Gastrocnemius medialis (tissue), 4 donors: ENCODE data around the gene CAMTA1. TPM values are rescaled to one million over a fixed set of nuclear protein-coding genes. Genes with fewer than 3 reads are reported as not detected.
"Not testable (repeated sequence)": the region's sequence is repeated elsewhere in the genome, so short reads cannot be mapped to it uniquely, and the experiment has no call there.

Source experiments
- ATAC-seq, 2 donors: fragments of 150-250 bp; one replicate each; pipeline ENCODE4 v1.9.1; 2016
- DNase-seq, 2 donors: peaks; one replicate each; pipeline ENCODE4 v3.0.0-alpha.2; 2019
- H3K27ac ChIP-seq, 4 donors: fragments of 200-600 bp; sonication (generic); 1 replicate in 1 of 4; 2 replicates in 3 of 4; pipeline ENCODE4 v1.5.1; 2016 to 2018; ENCODE audit warnings: mild to moderate bottlenecking in 2 of 4, moderate library complexity in 1 of 4
- H3K27me3 ChIP-seq, 3 donors: fragments of 200-600 bp; sonication (generic) in 2 of 3; 1 replicate in 1 of 3; 2 replicates in 2 of 3; pipeline versions ENCODE4 v1.5.1 to v1.6.0; 2016 to 2019; ENCODE audit warnings: mild to moderate bottlenecking in 1 of 3, moderate library complexity in 1 of 3
- H3K36me3 ChIP-seq, 2 donors: fragments of 200-600 bp; sonication (generic) in 1 of 2; one replicate each; pipeline ENCODE4 v1.5.1; 2017 to 2018
- H3K4me1 ChIP-seq, 2 donors: fragments of 200-600 bp; sonication (generic) in 1 of 2; one replicate each; pipeline ENCODE4 v1.5.1; 2016 to 2017; ENCODE audit warnings: mild to moderate bottlenecking in 2 of 2
- H3K4me3 ChIP-seq, 4 donors: fragments of 200-600 bp; sonication (generic) in 3 of 4; 1 replicate in 1 of 4; 2 replicates in 3 of 4; pipeline ENCODE4 v1.5.1; 2016 to 2019; ENCODE audit warnings: mild to moderate bottlenecking in 2 of 4
- H3K9me3 ChIP-seq, 3 donors: fragments of 200-600 bp; sonication (generic) in 2 of 3; 1 replicate in 1 of 3; 2 replicates in 2 of 3; pipeline ENCODE4 v1.5.1; 2016 to 2019
- POLR2A ChIP-seq, 2 donors: fragments of 450-650 bp; IDR thresholded peaks; one replicate each; pipeline ENCODE4 v1.6.1; 2017; ENCODE audit warnings: antibody characterized with exemption in 2 of 2, mild to moderate bottlenecking in 2 of 2, moderate library complexity in 2 of 2
- in situ Hi-C, 4 donors: fragments of 200-750 bp; cut with MboI; loops; one replicate each; pipeline versions ENCODE4 v1.15.0 to v1.8.0; 2017; ENCODE audit warnings: low sequenced_read_pairs in 4 of 4
- intact Hi-C: fragments of 100-400 bp; cut with DNase I; formaldehyde crosslinking; loops from one replicate; pipeline ENCODE4 v1.15.1; 2023; ENCODE audit warnings: low total_unique reads
- total RNA-seq, 4 donors: library from RNA; depleted of rRNA; stranded (reverse); fragments of >200 nt; gene quantifications; one replicate each; pipeline versions ENCODE4 v1.1.0 to v1.2.3, GENCODE V29; 2016
- TF ChIP-seq, protein P1 (sequence below), 5 experiments: fragments of 450-650 bp in 3 of 5; fragments of 200-600 bp in 2 of 5; sonication (generic) in 2 of 5; IDR thresholded peaks in 4 of 5; conservative IDR thresholded peaks in 1 of 5; 1 replicate in 4 of 5; 2 replicates in 1 of 5; pipeline ENCODE4 v1.5.1; 2016 to 2019; ENCODE audit warnings: antibody characterized with exemption in 5 of 5, mild to moderate bottlenecking in 3 of 5, moderate library complexity in 3 of 5

The CAMTA1 gene, protein sequence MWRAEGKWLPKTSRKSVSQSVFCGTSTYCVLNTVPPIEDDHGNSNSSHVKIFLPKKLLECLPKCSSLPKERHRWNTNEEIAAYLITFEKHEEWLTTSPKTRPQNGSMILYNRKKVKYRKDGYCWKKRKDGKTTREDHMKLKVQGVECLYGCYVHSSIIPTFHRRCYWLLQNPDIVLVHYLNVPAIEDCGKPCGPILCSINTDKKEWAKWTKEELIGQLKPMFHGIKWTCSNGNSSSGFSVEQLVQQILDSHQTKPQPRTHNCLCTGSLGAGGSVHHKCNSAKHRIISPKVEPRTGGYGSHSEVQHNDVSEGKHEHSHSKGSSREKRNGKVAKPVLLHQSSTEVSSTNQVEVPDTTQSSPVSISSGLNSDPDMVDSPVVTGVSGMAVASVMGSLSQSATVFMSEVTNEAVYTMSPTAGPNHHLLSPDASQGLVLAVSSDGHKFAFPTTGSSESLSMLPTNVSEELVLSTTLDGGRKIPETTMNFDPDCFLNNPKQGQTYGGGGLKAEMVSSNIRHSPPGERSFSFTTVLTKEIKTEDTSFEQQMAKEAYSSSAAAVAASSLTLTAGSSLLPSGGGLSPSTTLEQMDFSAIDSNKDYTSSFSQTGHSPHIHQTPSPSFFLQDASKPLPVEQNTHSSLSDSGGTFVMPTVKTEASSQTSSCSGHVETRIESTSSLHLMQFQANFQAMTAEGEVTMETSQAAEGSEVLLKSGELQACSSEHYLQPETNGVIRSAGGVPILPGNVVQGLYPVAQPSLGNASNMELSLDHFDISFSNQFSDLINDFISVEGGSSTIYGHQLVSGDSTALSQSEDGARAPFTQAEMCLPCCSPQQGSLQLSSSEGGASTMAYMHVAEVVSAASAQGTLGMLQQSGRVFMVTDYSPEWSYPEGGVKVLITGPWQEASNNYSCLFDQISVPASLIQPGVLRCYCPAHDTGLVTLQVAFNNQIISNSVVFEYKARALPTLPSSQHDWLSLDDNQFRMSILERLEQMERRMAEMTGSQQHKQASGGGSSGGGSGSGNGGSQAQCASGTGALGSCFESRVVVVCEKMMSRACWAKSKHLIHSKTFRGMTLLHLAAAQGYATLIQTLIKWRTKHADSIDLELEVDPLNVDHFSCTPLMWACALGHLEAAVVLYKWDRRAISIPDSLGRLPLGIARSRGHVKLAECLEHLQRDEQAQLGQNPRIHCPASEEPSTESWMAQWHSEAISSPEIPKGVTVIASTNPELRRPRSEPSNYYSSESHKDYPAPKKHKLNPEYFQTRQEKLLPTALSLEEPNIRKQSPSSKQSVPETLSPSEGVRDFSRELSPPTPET (N-terminal part only)
- 100 to 1,000 TPM in 1 of 4 donors, 10 to 100 TPM in 3; 60.5 to 113 (median 70.4) TPM for total RNA-seq

DNA sequence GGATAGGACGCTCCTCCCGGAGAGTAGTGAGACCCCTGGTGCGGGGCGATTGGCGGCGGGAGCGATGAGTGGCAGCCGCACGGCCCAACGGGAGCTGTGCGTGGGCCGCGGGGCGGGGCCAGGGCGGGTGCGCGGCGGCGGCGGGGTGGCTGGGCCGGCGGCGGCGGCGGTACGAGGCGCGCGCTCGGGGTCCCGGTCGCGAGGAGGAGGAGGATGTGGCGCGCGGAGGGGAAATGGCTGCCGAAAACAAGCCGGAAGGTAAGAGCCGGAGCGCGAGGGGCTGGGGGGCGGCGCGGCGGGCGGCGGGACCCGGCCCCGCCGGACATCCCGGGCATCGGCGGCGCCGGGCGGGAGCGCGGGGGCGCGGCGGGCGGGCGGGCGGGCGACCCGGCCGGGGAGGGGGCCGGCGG is at the start of gene CAMTA1:
Gene CAMTA1, plus strand, starts transcription at position 137 of the 410 bp plus-strand sequence. Its CDS starts 77 bp downstream, at position 214.
- no peaks in the 10 kb centered on the region for H3K27me3 ChIP-seq
- no peaks in the 10 kb centered on the region for H3K9me3 ChIP-seq
- TF ChIP-seq, protein P1, sequence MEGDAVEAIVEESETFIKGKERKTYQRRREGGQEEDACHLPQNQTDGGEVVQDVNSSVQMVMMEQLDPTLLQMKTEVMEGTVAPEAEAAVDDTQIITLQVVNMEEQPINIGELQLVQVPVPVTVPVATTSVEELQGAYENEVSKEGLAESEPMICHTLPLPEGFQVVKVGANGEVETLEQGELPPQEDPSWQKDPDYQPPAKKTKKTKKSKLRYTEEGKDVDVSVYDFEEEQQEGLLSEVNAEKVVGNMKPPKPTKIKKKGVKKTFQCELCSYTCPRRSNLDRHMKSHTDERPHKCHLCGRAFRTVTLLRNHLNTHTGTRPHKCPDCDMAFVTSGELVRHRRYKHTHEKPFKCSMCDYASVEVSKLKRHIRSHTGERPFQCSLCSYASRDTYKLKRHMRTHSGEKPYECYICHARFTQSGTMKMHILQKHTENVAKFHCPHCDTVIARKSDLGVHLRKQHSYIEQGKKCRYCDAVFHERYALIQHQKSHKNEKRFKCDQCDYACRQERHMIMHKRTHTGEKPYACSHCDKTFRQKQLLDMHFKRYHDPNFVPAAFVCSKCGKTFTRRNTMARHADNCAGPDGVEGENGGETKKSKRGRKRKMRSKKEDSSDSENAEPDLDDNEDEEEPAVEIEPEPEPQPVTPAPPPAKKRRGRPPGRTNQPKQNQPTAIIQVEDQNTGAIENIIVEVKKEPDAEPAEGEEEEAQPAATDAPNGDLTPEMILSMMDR (IDR thresholded peaks at IDR 0.05 in 4 of 5, conservative IDR thresholded peaks at IDR 0.05 in 1 of 5) = no peak
- TF ChIP-seq POLR2A (IDR thresholded peaks at IDR 0.05) = peak in 1 of 2 donors; percentile 81
- peaks cover 31 to 35% of the 10 kb centered on the region in 2 donors for H3K4me1 ChIP-seq
- intact Hi-C loops (loop anchor here (2.0 kb wide), 1 partner anchor 85 kb away; the partner anchor contains the start of gene DNAJC11), in situ Hi-C loops (no loop called here)
- H3K4me3 ChIP-seq = peak within 1 kb of the TSS; percentile 88 to 97 (median 94)
- ATAC-seq (no peak), DNase-seq (no peak)
- H3K27ac ChIP-seq = peak within 1 kb of the TSS; percentile 98 to 100 (median 98)
- H3K36me3 ChIP-seq = no peaks in the 10 kb centered on the region

DNA sequence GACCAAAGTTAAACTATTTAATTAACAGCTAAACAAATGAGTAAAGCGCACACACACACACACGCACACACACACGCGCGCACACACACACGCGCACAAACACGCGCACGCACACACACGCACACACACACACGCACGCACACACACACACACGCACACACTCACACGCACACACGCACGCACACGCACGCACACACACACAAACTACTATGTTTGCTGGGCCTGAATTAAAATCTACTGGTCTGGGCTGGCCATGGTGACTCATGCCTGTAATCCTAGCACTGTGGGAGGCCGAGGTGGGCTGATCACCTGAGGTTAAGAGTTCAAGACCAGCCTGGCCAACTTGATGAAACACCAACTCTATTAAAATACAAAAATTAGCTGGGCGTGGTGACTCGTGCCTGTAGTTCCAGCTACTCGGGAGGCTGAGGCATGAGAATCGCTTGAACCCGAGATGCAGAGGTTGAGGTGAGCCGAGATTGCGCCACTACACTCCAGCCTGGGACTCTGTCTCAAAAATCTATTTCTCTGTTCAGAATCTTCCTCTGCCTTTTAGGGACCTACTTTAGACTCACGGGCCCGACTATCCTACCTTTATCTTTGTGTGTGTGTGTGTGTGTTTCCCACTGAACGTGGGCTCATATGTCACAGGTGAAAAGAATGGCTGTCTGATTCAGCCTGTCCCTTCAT is 46.1 kb upstream of the CAMTA1 start:
- TF ChIP-seq, protein P1 (IDR thresholded peaks at IDR 0.05 in 4 of 5, conservative IDR thresholded peaks at IDR 0.05 in 1 of 5) = no peak
- no peak for TF ChIP-seq POLR2A (IDR thresholded peaks at IDR 0.05)
- intact Hi-C loops = no loop called here
- H3K36me3 ChIP-seq = no peaks in the 10 kb centered on the region
- ATAC-seq (no peak), DNase-seq (no peak)
- no peak overlapping the region for H3K27ac ChIP-seq
- no peaks in the 10 kb centered on the region for H3K27me3 ChIP-seq
- in situ Hi-C loops = no loop called here
- no peak overlapping the region for H3K4me3 ChIP-seq
- H3K9me3 ChIP-seq = no peaks in the 10 kb centered on the region
- peaks cover 9 to 11% of the 10 kb centered on the region in 2 donors for H3K4me1 ChIP-seq

DNA sequence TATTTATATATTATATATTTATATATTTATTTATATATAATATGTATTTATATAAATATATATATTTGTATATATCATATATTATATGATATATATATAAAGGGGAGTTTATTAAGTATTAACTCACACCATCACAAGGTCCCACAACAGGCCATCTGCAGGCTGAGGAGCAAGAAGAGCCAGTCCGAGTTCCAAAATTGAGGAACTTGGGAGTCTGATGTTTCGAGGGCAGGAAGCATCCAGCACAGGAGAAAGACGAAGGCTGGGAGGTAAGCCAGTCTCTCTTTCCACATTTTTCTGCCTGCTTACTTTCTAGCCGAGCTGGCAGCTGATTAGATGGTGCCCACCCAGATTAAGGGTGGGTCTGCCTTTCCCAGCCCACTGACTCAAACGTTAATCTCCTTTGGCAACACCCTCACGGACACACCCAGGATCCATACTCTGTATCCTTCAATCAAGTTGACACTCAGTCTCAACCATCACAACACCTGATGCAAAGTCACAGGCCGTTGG is 42.5 kb upstream of the CAMTA1 start:
- DNase-seq, ATAC-seq, intact Hi-C loops, H3K4me3 ChIP-seq, in situ Hi-C loops, H3K36me3 ChIP-seq, H3K9me3 ChIP-seq, H3K27me3 ChIP-seq: not testable (repeated sequence)
- Histone ChIP-seq H3K27ac (peak overlapping the region; percentile 55 to 87 (median 82)), H3K4me1 (peaks cover 11% of the 10 kb centered on the region in 2 donors)

DNA sequence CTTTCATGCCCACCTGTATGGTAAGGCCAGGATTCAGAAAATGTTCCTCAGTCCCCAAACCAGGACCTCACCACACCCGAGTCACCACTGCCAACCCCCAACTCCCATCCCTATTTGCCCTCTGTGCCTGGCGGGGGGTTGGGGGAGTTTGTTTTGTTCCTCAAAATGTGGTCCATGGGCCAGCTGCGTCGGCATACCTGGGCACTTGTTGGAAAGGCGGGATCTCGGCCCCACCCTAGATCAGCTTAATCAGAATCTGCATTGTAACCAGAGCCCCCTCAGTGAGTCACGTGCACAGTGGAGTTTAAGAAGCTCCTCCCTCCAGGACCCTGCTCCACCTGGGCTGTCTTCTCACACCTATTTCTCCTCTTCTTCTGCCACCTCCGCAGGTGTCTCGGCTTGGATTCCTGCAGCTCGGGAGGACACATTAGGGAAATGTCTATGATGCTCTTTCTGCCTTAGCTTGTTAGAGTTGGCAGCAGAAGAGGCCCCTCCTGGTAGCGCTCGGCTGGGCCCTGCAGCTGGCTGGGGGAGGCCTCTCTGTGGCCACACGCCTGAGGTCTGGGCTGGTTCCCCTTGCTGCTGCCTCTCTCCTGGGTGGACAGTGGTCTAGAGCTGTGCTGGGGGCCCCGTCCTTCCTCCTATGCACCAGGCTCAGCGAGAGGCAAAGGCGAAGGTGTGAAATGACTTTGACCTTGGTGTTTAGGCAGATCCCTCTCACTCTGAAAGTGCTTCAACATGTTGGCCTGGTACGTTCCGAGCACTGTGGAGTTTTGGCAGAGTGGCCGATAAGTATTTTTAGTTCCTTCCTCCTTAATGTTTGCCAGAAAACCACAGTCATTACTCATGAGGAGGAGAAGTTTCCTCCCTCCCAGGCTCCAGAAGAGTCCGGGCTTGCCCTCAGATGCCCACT is 41.8 kb upstream of the CAMTA1 start:
- Histone ChIP-seq H3K9me3 (no peaks in the 10 kb centered on the region), H3K4me1 (peaks cover 11% of the 10 kb centered on the region in 2 donors), H3K36me3 (no peaks in the 10 kb centered on the region), H3K27me3 (no peaks in the 10 kb centered on the region), H3K4me3 (peak overlapping the region in 2 of 4 donors; percentile 15 to 20), H3K27ac (peak overlapping the region; percentile 55 to 87 (median 82))
- intact Hi-C loops (loop anchor here (1.0 kb wide), 1 partner anchor 40 kb away; no protein-coding TSS in a partner anchor), in situ Hi-C loops (no loop called here)
- DNase-seq (peak; percentile 44 to 68), ATAC-seq (peak; percentile 99)
- TF ChIP-seq POLR2A (IDR thresholded peaks at IDR 0.05) = no peak
- TF ChIP-seq, protein P1 (IDR thresholded peaks at IDR 0.05 in 4 of 5, conservative IDR thresholded peaks at IDR 0.05 in 1 of 5) = no peak
